ENCODE results near the gene GFPT2.

Gene GFPT2

GRCh38 chr5:180345186-180345585, 8.0 kb downstream of the GFPT2 start:
- no peak for TF ChIP-seq CTCF (IDR thresholded peaks at IDR 0.05; ENCODE audit: insufficient read depth, low read length, missing control alignments)
- H3K4me3 ChIP-seq (ENCODE audit: low read depth, low read length), result no peak overlapping the region
- POLR2A ChIA-PET, result no interaction called here
- CTCF ChIA-PET, result interaction anchor here (0.9 to 7.8 kb wide), 5 partner anchors 12 to 51 kb away, joined by 3 to 66 read pairs (median 24); no protein-coding TSS in a partner anchor
- no peak for DNase-seq (ENCODE audit: low read depth, low spot score)

DNA sequence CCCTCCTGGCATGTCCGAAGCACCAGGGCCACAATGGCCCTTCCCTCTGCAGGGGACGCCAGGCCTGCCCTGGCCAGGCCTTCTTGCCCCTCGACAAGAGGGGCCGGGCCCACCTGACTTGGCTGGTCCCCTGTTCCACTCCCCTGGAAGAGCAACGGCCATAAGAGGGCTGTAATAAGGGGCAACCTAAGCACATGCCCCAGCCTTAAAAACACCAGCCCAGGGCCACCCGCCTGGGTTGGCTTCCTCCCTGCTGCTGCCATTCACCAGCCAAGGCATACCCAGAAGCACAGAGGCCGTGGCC, 8.5 kb downstream of the GFPT2 start:
- CTCF ChIA-PET, result interaction anchor here (0.9 to 7.8 kb wide), 5 partner anchors 11 to 51 kb away, joined by 3 to 66 read pairs (median 24); no protein-coding TSS in a partner anchor

DNA sequence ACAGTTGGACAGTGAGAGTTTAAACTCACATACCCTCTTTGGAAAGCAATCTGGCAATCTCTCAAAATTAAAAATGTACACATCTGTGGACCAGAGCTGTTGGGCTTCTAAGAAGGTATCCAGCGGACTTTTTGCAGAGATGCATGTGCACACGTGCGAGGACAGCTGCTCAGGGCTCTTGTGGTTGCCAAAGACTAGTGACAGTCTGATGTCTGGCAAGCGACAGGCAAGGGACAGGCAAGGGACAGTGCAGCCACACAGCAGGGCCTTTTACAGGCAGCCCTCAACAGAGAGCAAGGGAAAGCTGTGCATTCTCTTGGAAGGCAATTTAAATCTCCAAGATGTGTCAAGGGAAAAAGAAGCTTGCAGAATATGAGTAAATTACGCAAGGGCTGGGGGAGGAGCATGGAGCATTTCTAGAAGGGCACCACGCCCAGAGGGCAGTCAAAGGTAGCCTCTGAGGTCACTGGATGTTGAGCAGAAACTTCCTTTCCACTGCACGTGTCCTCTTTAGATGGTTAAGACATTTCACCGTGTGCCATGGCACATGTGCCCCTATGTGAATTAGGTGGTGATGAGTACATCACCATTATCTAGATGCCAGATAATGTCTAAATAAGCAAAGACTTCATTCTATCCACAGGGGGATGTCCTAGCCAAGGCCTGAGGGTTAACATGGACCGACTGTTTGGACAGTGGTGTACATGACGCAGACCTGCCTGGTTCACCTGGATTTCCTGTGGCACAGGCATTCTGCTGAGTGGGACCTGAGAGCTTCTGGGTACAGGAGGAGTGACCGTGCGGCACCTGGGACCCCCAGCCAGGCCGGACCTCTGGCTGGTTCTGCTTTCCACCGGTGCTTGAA, 9.1 kb downstream of the GFPT2 start:
- H3K4me3 ChIP-seq (ENCODE audit: low read depth, low read length), result no peak overlapping the region
- DNase-seq (ENCODE audit: low read depth, low spot score), result no peak
- ChIA-PET CTCF (interaction anchor here (1.0 to 7.8 kb wide), 7 partner anchors 7 to 53 kb away, joined by 3 to 66 read pairs (median 24); partner anchors contain the start of gene MAPK9), POLR2A (interaction anchor here (1.1 to 2.0 kb wide), 4 partner anchors 9 to 14 kb away, joined by 3 to 15 read pairs (median 6); partner anchors contain the start of gene GFPT2)
- no peak for TF ChIP-seq CTCF (IDR thresholded peaks at IDR 0.05; ENCODE audit: insufficient read depth, low read length, missing control alignments)

More for the DNA sequence above, 8.5 kb downstream of the GFPT2 start:
- POLR2A ChIA-PET, result no interaction called here
- DNase-seq (ENCODE audit: low read depth, low spot score), result no peak
- no peak overlapping the region for H3K4me3 ChIP-seq (ENCODE audit: low read depth, low read length)
- TF ChIP-seq CTCF (IDR thresholded peaks at IDR 0.05; ENCODE audit: insufficient read depth, low read length, missing control alignments), result no peak

DNA sequence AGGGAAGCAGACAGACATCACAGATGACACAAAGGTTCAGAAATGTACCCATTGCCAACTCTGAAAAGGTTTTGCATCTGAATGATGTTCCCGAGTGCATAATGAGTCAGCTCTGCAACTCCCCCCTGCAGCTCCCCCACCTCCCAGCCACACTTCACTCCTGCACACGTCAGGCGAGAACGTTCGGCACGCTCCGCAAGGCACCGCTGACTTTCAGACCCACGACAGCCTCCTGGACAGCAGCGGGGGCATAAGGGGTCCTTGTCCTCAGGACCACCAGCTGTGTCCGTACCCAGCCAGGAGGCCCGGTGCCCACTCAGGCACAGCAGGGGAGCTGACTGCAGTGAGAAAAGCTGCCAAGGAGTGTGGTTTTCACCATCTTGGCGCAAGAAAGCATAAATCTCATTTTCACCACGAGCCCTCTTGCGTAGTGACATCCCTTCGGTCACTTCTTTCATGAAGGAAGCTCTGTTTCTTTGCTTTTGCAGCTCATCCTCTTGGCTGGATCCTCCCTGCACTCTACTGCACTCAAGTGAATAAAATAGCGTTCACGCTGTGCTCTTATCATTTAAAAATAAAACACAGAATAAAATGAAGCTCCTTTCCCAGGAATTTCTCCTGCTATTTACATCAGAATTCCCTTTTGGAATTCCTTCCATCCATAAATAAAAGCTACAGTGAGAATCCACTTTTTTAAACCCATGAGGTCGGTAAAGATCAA, 9.9 kb downstream of the GFPT2 start:
- POLR2A ChIA-PET, result interaction anchor here (1.1 to 2.0 kb wide), 5 partner anchors 8 to 13 kb away, joined by 3 to 15 read pairs (median 5); partner anchors contain the start of gene GFPT2
- DNase-seq (ENCODE audit: low read depth, low spot score), result no peak
- H3K4me3 ChIP-seq (ENCODE audit: low read depth, low read length), result peak overlapping the region; percentile 44
- CTCF ChIA-PET, result interaction anchor here (1.0 to 7.8 kb wide), 7 partner anchors 8 to 52 kb away, joined by 3 to 66 read pairs (median 24); partner anchors contain the start of gene MAPK9
- no peak for TF ChIP-seq CTCF (IDR thresholded peaks at IDR 0.05; ENCODE audit: insufficient read depth, low read length, missing control alignments)

- DNase-seq (ENCODE audit: low read depth, low spot score), result no peak
- ChIA-PET POLR2A (no interaction called here), CTCF (interaction anchor here (0.7 to 7.8 kb wide), 6 partner anchors 7 to 250 kb away, joined by 3 to 66 read pairs (median 18); no protein-coding TSS in a partner anchor)
- no peak for TF ChIP-seq CTCF (IDR thresholded peaks at IDR 0.05; ENCODE audit: insufficient read depth, low read length, missing control alignments)
- H3K4me3 ChIP-seq (ENCODE audit: low read depth, low read length), result no peak overlapping the region
Measured at GRCh38 chr5:180341595-180341994, 11.5 kb downstream of the GFPT2 start.

DNA sequence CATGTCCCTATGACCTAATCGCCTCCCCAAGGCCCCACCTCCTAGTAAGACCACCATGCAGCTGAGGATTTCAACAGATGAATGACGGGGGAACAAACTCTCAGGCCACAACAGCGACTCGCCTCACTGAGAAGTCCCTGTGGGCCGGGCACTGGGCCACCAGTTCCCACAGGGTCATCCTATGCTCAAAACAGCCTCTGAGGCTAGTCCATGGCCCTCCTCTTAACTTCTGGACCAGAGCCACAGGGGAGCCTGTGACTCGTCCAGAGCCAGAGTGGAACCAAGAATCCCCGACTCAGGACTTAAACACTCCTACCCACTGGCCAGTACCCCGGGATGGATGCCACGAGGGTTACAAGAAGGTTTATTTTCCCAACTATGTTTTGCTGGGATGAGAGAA, 12.3 kb downstream of the GFPT2 start:
- DNase-seq (ENCODE audit: low read depth, low spot score), result no peak
- H3K4me3 ChIP-seq (ENCODE audit: low read depth, low read length), result no peak overlapping the region
- ChIA-PET CTCF (interaction anchor here (1.3 to 7.8 kb wide), 4 partner anchors 9 to 47 kb away, joined by 9 to 66 read pairs (median 30); no protein-coding TSS in a partner anchor), POLR2A (no interaction called here)
- TF ChIP-seq CTCF (IDR thresholded peaks at IDR 0.05; ENCODE audit: insufficient read depth, low read length, missing control alignments), result no peak
